Measurements from ENCODE around the gene GGNBP2.

The GGNBP2 gene

GRCh38 chr17:36515837-36516236, 28.9 kb upstream of the GGNBP2 start:
- Histone ChIP-seq H3K27ac (no peak overlapping the region), H3K4me3 (no peak overlapping the region)
- TF ChIP-seq, protein P1, sequence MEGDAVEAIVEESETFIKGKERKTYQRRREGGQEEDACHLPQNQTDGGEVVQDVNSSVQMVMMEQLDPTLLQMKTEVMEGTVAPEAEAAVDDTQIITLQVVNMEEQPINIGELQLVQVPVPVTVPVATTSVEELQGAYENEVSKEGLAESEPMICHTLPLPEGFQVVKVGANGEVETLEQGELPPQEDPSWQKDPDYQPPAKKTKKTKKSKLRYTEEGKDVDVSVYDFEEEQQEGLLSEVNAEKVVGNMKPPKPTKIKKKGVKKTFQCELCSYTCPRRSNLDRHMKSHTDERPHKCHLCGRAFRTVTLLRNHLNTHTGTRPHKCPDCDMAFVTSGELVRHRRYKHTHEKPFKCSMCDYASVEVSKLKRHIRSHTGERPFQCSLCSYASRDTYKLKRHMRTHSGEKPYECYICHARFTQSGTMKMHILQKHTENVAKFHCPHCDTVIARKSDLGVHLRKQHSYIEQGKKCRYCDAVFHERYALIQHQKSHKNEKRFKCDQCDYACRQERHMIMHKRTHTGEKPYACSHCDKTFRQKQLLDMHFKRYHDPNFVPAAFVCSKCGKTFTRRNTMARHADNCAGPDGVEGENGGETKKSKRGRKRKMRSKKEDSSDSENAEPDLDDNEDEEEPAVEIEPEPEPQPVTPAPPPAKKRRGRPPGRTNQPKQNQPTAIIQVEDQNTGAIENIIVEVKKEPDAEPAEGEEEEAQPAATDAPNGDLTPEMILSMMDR (IDR thresholded peaks at IDR 0.05): no peak
- DNase-seq (ENCODE audit: low spot score): no peak

- Histone ChIP-seq H3K4me3 (no peak overlapping the region), H3K27ac (no peak overlapping the region)
- TF ChIP-seq, protein P1 (IDR thresholded peaks at IDR 0.05): no peak
- no peak for DNase-seq (ENCODE audit: low spot score)
Measured at GRCh38 chr17:36523113-36523512, 21.6 kb upstream of the GGNBP2 start.

DNA sequence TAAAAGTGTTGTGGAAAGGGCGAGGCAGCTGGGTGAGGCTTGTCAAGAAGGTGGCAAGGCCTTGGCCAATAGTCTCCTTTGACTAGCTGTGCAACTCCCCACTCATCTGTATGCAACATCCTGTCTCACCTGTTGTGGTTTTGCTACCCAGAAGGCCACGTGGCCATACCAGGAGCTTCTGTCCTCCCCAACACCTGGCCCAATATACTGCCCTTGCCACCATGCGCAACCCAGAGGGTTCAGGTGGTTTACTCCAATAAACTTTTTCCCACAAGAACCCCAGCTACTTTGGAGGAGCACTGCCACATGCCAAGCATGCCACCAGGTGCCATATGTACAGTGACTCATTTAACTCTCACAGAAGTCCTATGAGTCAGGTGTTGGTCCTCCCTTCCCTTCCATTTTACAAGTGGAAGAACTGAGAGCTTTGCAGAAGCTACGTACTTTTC, 20.3 kb upstream of the GGNBP2 start:
- H3K27ac ChIP-seq: no peak overlapping the region
- no peak for DNase-seq (ENCODE audit: low spot score)
- TF ChIP-seq, protein P1 (IDR thresholded peaks at IDR 0.05): no peak
- H3K4me3 ChIP-seq: no peak overlapping the region

- TF ChIP-seq, protein P1 (IDR thresholded peaks at IDR 0.05): no peak
- Histone ChIP-seq H3K4me3 (no peak overlapping the region), H3K27ac (no peak overlapping the region)
- no peak for DNase-seq (ENCODE audit: low spot score)
Measured at GRCh38 chr17:36525113-36525512, 19.6 kb upstream of the GGNBP2 start.

GRCh38 chr17:36525888-36526287, 18.8 kb upstream of the GGNBP2 start:
- TF ChIP-seq, protein P1 (IDR thresholded peaks at IDR 0.05): no peak
- no peak overlapping the region for H3K27ac ChIP-seq
- no peak for DNase-seq (ENCODE audit: low spot score)
- no peak overlapping the region for H3K4me3 ChIP-seq

DNA sequence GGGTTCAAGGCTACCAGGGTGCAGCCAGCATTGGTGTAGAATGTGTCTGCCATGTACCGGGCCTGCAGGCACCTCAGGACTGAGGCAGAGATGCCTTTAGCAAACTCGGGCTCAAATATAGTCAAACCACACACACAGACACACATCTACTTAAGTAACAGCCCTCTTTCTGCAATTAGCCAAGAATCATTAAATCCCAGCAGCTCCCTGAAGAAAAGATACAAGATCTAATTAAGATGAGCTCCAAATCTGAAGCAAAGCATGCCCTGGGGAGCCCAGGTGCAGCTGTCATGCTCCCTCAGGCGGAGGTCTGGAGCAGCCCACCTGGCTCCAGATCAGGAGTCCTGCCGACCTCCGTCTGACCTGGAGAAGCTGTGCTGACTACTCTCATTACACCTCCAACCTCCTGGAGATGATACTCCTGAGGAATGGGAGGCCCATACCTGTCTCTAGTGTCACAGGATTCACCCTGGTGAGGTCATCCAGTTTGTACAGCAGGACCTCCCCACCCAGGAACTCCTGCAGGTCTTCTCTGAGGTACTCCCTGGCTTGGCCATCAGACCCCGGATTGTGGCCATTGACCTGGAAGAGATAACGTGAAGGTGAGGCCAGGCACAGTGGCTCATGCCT, 17.0 kb upstream of the GGNBP2 start:
- H3K4me3 ChIP-seq: no peak overlapping the region
- DNase-seq (ENCODE audit: low spot score): no peak
- TF ChIP-seq, protein P1 (IDR thresholded peaks at IDR 0.05): no peak
- H3K27ac ChIP-seq: no peak overlapping the region

DNA sequence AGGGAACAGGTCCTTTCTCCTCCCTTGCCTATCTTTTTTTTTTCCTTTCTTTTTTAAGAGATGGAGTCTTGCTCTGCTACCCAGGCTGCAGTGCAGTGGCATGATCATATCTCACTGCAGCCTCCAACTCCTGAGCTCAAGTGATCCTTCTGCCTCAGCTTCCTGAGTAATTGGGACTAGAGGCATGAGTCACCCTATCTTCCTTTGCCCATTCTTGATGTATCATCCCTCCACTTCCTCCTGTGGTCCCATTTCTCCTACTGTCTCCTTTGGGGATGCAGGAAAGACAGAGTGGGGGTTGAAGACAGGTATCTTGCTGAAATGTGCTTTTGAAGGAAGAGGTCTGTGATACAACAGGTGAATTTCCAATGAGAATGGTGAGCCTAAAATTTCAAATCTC, 15.6 kb upstream of the GGNBP2 start:
- no peak overlapping the region for H3K4me3 ChIP-seq
- no peak overlapping the region for H3K27ac ChIP-seq
- TF ChIP-seq, protein P1 (IDR thresholded peaks at IDR 0.05): no peak
- DNase-seq (ENCODE audit: low spot score): no peak
